ENCODE measurements around the gene GSTM1. TPM values are rescaled to one million over a fixed set of nuclear protein-coding genes. Genes with fewer than 3 reads are reported as not detected.

The GSTM1 gene
- total and polyA plus RNA-seq, 10 of the 15 experiments (the other 5 are each of a cell fraction or from before 2014, with no cell fraction given): 16.0 to 75.6 (median 46.4) TPM

DNA sequence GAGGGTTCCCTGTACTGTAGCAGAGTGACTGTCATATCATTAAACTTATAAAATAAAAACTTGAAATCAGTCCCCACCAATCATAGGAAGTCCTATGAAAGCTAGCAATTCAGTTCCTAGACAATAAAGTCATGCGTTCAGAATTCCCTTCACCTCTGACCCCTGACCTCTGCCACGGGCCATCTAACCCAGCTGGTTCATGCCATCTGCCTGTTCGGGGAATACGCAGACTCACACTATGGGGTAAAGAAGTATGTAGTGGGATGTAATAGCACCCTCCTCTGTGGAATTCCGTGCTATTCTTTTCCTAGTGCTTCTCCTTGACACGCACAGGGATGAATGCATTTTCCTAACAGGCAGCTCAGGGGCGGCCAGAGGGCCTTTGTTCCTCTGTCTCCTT lies 29.6 kb upstream of the GSTM1 start (continued):
- TF ChIP-seq NR2C1 (IDR thresholded peaks at IDR 0.05) (peak; percentile 34; the same call in 1 of the 2 replicates), IKZF1 (conservative IDR thresholded peaks at IDR 0.05) (no peak)
- TF ChIP-seq, protein P1, sequence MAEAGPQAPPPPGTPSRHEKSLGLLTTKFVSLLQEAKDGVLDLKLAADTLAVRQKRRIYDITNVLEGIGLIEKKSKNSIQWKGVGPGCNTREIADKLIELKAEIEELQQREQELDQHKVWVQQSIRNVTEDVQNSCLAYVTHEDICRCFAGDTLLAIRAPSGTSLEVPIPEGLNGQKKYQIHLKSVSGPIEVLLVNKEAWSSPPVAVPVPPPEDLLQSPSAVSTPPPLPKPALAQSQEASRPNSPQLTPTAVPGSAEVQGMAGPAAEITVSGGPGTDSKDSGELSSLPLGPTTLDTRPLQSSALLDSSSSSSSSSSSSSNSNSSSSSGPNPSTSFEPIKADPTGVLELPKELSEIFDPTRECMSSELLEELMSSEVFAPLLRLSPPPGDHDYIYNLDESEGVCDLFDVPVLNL (IDR thresholded peaks at IDR 0.05; ENCODE audit: low read depth, low read length): no peak

DNA sequence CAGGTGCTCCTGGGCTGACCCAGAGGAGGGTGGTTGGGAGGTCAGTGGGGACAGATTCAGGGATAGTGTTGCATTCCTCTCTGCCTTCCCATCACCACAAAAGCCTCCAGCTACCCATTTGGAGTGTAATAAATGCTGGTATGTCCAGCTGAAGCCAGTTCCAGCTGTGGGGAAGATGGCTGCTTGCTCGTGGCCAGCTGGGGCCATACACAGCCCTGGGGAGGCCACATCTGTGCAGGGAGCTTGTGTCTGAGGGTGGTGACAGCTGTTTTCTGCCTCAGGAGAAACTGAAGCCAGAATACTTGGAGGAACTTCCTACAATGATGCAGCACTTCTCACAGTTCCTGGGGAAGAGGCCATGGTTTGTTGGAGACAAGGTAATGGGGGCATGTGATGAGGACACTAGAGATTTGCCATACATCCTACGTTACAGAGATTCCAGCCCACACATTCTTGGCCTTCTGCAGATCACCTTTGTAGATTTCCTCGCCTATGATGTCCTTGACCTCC lies 29.0 kb upstream of the GSTM1 start:
- Histone ChIP-seq H3K4me2 (ENCODE audit: control insufficient read depth, insufficient read depth) (no peak overlapping the region), H3K4me3 (no peak overlapping the region), H3K9me3 (replicated peaks; ENCODE audit: control insufficient read depth, insufficient read depth, low read length) (no peaks in the 10 kb centered on the region), H2AFZ (ENCODE audit: control insufficient read depth, low read depth, low read length) (no peak overlapping the region), H3K4me1 (ENCODE audit: control insufficient read depth, insufficient read depth, low read length) (0 out of 2 replicates have a peak, but pooled peaks cover 4% of the 10 kb centered on the region), H3K27ac (ENCODE audit: control insufficient read depth, insufficient read depth) (no peak overlapping the region), H3K79me2 (ENCODE audit: control insufficient read depth, insufficient read depth, low read length) (no peaks in the 10 kb centered on the region; the same call in 1 of the 2 replicates), H3K36me3 (ENCODE audit: control insufficient read depth in 2 of 2, insufficient read depth in 2 of 2, low read length in 1 of 2) (no peaks in the 10 kb centered on the region; a peak in 1 of 4 replicates), H3K27me3 (replicated peaks in 1 of 2; ENCODE audit: control insufficient read depth in 2 of 2, insufficient read depth in 2 of 2, low read length in 1 of 2) (no peaks in the 10 kb centered on the region), H3K9ac (ENCODE audit: control insufficient read depth, insufficient read depth, low read length) (no peak overlapping the region), H4K20me1 (ENCODE audit: control insufficient read depth, insufficient read depth) (no peaks in the 10 kb centered on the region)
- CTCF ChIA-PET: interaction anchor here (0.8 to 10.8 kb wide), 6 partner anchors 9 to 326 kb away, joined by 3 to 299 read pairs (median 4); partner anchors contain the start of genes AHCYL1 and GSTM2
- SMC1A ChIA-PET (ENCODE audit: uncharacterized antibody, unreplicated experiment): no interaction called here
- ATAC-seq (no peak), DNase-seq (ENCODE audit: low read depth, low spot score) (no peak), FAIRE-seq (no peak)
- 56% methylated on average over 3 of the region's 3 CpGs for WGBS (ENCODE audit: insufficient coverage, insufficient replicate concordance, low lambda C conversion rate, missing lambda C conversion rate)
- RAD21 ChIA-PET (ENCODE audit: unreplicated experiment): no interaction called here
- BruUV-seq (replicated peaks): no TSS peak
- POLR2A ChIA-PET: no interaction called here
- intact Hi-C loops (cut with micrococcal nuclease; ENCODE audit: unreplicated experiment) (loop anchor here (5.0 kb wide), 1 partner anchor 324 kb away; the partner anchor contains the start of gene AHCYL1), in situ Hi-C loops (cut with MboI) (no loop called here)
- TF ChIP-seq BACH1 (IDR thresholded peaks at IDR 0.05; ENCODE audit: borderline replicate concordance): no peak
- TF ChIP-seq, protein P2, sequence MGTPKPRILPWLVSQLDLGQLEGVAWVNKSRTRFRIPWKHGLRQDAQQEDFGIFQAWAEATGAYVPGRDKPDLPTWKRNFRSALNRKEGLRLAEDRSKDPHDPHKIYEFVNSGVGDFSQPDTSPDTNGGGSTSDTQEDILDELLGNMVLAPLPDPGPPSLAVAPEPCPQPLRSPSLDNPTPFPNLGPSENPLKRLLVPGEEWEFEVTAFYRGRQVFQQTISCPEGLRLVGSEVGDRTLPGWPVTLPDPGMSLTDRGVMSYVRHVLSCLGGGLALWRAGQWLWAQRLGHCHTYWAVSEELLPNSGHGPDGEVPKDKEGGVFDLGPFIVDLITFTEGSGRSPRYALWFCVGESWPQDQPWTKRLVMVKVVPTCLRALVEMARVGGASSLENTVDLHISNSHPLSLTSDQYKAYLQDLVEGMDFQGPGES (IDR thresholded peaks at IDR 0.05): no peak
- TF ChIP-seq, protein P3, sequence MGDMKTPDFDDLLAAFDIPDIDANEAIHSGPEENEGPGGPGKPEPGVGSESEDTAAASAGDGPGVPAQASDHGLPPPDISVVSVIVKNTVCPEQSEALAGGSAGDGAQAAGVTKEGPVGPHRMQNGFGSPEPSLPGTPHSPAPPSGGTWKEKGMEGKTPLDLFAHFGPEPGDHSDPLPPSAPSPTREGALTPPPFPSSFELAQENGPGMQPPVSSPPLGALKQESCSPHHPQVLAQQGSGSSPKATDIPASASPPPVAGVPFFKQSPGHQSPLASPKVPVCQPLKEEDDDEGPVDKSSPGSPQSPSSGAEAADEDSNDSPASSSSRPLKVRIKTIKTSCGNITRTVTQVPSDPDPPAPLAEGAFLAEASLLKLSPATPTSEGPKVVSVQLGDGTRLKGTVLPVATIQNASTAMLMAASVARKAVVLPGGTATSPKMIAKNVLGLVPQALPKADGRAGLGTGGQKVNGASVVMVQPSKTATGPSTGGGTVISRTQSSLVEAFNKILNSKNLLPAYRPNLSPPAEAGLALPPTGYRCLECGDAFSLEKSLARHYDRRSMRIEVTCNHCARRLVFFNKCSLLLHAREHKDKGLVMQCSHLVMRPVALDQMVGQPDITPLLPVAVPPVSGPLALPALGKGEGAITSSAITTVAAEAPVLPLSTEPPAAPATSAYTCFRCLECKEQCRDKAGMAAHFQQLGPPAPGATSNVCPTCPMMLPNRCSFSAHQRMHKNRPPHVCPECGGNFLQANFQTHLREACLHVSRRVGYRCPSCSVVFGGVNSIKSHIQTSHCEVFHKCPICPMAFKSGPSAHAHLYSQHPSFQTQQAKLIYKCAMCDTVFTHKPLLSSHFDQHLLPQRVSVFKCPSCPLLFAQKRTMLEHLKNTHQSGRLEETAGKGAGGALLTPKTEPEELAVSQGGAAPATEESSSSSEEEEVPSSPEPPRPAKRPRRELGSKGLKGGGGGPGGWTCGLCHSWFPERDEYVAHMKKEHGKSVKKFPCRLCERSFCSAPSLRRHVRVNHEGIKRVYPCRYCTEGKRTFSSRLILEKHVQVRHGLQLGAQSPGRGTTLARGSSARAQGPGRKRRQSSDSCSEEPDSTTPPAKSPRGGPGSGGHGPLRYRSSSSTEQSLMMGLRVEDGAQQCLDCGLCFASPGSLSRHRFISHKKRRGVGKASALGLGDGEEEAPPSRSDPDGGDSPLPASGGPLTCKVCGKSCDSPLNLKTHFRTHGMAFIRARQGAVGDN (IDR thresholded peaks at IDR 0.05): no peak
- TF ChIP-seq FOXM1 (IDR thresholded peaks at IDR 0.05; ENCODE audit: low read depth, low read length): no peak
- no peak for TF ChIP-seq SMC3 (IDR thresholded peaks at IDR 0.05; ENCODE audit: borderline replicate concordance, low read length)
- TF ChIP-seq, protein P4, sequence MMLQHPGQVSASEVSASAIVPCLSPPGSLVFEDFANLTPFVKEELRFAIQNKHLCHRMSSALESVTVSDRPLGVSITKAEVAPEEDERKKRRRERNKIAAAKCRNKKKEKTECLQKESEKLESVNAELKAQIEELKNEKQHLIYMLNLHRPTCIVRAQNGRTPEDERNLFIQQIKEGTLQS (IDR thresholded peaks at IDR 0.05; ENCODE audit: borderline replicate concordance, extremely low read depth, low read depth, low read length): no peak
- TF ChIP-seq HDAC2 (IDR thresholded peaks at IDR 0.05): no peak
- no peak for TF ChIP-seq BMI1 (IDR thresholded peaks at IDR 0.05; ENCODE audit: borderline replicate concordance)
- TF ChIP-seq CHD4 (IDR thresholded peaks at IDR 0.05): no peak
- no peak for TF ChIP-seq ATF7 (IDR thresholded peaks at IDR 0.05; ENCODE audit: low read depth)
- TF ChIP-seq SIX5 (IDR thresholded peaks at IDR 0.05; ENCODE audit: low read depth, low read length, severe bottlenecking): no peak
- TF ChIP-seq TBL1XR1 (IDR thresholded peaks at IDR 0.05; ENCODE audit: low read depth, low read length): no peak
- no peak for TF ChIP-seq EED (IDR thresholded peaks at IDR 0.05; ENCODE audit: low read depth)
- no peak for TF ChIP-seq TCF12 (IDR thresholded peaks at IDR 0.05; ENCODE audit: low read depth, low read length)
- no peak for TF ChIP-seq PML (IDR thresholded peaks at IDR 0.05; ENCODE audit: low read length)

Data from GM12878 (cell line).